A204.1 (cell line): ENCODE measurements around the gene CDKAL1.
"Not testable (repeated sequence)": the region's sequence is repeated elsewhere in the genome, so short reads cannot be mapped to it uniquely, and the experiment has no call there.

Experiments used
- FAIRE-seq: peaks from 2 replicates; lab custom pipeline; 2012; peaks lifted over from hg19 to GRCh38; lab: Jason Lieb, UNC

Gene CDKAL1

DNA sequence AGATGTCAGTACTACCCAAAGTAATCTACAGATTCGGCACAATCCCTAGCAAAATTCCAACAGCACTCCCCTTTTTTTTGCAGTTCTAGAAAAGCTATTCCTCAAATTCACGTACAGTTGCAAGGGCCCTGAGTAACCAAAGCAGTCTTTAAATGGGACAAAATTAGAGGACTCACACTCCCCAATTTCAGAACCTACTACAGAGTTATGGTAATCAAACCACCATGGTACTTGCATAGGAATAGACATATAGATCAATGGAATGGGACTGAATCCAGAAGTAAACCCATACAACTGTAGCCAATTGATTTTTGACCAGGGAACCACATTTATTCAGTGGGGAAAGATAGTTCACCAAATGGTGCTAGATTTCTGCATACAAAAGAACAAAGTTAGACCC, 350.8 kb downstream of the CDKAL1 start:
- no peak for FAIRE-seq

DNA sequence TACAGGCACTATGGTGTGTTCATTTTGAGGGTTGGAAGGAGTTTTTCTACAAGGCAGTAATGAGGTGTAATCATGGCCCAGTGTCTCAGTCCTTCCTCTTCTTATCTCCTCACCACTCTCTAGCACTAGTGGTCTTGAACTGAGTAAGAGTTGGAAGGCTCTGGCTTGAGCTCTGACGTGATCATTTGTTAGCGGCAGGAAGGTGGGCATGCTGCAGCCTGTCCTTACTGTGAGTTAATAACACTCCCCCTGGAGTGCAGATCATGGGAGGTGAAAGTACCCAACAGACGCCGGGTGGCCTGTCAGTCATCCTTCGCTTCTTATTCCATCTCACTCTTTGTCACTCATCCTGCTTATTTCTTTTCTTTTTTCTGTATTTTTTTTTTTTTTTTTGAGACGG, 356.9 kb downstream of the CDKAL1 start:
- no peak for FAIRE-seq

DNA sequence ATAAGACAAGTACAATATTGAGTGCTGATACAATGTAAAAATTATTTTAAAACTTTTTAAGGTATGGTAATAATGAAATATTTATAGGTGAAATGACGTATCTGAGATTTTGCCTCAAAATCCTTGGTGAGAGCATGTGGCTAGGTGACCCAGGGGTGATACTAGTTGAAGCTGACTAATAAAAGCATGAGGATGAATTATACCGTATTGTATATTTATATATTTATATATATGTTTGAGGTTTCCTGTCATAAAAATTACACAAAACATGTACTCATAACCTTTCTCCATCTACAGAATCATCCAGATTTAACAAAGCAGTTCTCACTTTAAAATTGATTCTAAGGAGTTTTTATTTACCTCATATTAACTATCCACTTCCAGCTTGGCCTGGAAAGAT, 358.1 kb downstream of the CDKAL1 start:
- FAIRE-seq = no peak

DNA sequence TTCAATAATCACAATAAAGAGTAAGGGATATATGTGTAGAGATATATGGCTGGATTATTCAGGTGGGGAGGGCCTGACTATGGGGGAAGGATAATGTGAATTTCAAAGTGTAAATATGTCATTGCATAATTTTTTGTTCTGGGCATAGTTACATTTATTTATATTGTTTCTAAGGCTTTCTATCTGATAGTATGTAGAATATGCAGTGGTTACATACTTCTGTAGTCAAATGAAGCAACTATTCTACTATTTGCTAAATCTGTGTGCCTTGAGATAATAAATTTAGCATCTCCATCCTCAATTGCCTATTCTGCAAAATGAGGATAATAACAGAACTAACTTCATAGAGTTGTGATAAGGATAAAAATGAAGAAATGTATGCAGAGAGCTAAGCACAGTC, 359.2 kb downstream of the CDKAL1 start:
- FAIRE-seq = no peak

GRCh38 chr6:20900389-20901160, 366.3 kb downstream of the CDKAL1 start:
- no peak for FAIRE-seq

- no peak for FAIRE-seq
These were observed 371.1 kb downstream of the CDKAL1 start for GRCh38 chr6:20905377-20905776.

- no peak for FAIRE-seq
These were observed 372.7 kb downstream of the CDKAL1 start for GRCh38 chr6:20906945-20907344.

DNA sequence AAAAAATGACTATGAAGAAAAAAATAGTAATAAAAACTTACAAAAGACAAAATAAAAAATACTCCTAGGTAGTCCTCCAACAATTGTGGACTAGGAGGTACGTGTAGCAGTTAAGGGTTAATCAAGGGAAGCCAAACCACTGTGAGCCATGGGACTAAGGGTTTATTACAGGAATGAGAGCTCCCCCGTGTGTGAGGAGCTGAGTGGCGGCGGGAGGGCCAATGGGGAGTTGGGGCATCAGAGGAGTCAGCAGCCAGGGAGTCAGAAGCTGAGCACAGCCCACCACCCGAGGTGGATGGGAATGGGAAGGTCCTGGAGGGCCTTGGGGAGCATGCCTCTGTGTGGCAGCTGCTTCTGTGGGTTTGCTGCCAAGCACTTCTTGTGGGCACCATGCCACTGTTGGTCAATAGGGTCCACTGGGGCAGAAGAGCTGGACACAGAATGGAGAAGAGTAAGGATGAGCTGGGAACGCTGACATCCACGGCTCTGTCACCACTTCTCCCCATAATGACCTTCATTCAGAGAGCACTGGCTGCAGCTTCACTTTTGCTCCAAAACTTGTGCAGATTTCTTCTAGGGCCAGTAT, 373.3 kb downstream of the CDKAL1 start:
- no peak for FAIRE-seq

GRCh38 chr6:20909621-20910020, 375.4 kb downstream of the CDKAL1 start:
- FAIRE-seq = no peak

DNA sequence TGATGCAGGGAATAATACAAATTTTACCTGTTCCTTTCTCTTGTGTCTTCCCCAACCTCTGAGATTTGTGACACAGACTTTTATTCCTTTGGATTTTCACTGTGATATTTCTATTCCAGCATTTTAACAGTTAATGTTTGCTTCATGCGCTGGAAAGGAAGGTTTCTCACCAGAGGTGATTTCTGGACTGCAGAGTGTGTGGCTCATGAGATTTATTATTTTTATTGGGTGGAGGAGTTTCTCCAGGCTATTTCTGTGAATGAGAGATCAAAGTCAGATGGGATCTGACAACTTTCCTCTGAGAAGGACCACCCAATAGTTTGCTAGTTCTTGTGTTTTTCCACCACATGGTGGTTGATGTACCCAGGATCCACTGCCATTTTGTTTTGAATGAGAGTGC, 377.5 kb downstream of the CDKAL1 start:
- no peak for FAIRE-seq

- FAIRE-seq = no peak
These were observed 380.9 kb downstream of the CDKAL1 start for GRCh38 chr6:20915156-20915555.

- FAIRE-seq = no peak
These were observed 381.4 kb downstream of the CDKAL1 start for GRCh38 chr6:20915626-20916025.

DNA sequence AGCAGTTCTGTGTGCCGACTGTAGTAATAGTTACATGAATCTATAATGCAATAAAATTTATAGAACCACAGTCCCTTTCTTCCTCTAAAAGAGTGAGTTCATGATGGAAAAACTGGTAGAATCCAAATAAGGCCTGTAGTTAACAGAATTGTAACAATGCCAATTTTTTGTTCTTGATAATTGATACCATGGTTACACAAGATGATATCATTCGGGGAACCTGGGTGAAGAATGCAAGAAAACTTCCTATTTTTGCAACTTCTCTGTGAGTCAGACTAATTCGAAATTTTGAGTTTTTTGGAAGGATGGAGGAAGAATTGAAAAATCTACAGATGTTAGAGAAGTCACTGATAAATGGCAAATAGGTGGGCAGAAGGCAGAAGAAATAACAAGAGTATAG, 381.8 kb downstream of the CDKAL1 start:
- no peak for FAIRE-seq

GRCh38 chr6:20918868-20919267, 384.6 kb downstream of the CDKAL1 start:
- FAIRE-seq = no peak

DNA sequence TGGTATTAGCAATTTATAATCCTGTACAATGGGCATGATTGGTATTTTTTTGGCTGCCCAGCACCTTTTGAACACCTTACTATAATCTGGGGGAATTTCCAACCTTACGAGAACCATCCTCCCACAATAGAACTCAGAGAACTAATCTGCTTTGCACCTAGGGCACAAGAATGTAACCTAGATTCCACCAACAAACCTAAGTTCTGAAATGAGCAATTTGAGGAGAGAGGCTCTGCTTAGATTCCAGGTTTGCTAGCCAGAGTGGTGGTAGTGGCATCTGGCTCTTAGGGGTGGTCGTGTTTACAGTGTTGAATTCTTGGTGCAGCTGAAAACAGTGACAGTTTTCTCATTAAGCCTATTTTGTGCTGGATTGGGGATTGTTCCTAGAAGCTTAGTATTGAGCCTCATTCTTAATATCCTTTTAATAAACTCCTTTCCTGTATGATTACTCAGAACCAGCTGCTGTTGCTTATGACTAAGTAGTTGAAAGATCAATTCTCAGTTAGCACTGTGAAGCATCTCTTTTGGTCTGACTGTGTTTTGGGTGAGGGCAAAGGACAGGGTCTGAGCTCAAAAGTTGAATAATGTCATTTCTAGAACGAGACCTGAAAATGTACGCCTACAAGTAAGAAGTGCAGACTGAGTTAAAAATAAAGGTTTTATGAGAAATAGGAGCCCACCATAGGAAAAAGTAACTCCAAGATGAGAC, 385.6 kb downstream of the CDKAL1 start:
- no peak for FAIRE-seq

DNA sequence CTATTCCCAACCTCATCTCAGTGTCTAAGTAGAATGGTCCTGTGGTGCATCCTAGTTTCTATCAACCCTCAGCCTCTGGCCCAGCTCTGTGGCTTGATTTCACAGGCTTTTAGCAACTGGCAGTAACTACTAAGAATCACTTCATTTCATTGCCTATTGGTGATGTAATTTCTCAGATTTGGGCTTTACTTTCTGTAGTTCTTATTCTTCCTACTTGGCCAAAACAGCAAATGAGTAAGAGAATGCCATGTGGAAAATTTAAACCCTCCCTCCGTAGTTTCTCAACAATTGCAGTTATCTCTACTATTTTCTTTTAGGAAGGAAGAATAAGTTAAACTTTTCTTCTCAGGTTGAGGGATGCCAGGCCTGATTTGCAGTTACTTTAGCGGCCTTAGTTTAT, 387.3 kb downstream of the CDKAL1 start:
- FAIRE-seq = no peak

GRCh38 chr6:20922743-20923142, 388.5 kb downstream of the CDKAL1 start:
- FAIRE-seq = no peak

GRCh38 chr6:20924094-20924493, 389.8 kb downstream of the CDKAL1 start:
- not testable (repeated sequence) for FAIRE-seq

GRCh38 chr6:20924911-20925543, 390.8 kb downstream of the CDKAL1 start:
- no peak for FAIRE-seq

DNA sequence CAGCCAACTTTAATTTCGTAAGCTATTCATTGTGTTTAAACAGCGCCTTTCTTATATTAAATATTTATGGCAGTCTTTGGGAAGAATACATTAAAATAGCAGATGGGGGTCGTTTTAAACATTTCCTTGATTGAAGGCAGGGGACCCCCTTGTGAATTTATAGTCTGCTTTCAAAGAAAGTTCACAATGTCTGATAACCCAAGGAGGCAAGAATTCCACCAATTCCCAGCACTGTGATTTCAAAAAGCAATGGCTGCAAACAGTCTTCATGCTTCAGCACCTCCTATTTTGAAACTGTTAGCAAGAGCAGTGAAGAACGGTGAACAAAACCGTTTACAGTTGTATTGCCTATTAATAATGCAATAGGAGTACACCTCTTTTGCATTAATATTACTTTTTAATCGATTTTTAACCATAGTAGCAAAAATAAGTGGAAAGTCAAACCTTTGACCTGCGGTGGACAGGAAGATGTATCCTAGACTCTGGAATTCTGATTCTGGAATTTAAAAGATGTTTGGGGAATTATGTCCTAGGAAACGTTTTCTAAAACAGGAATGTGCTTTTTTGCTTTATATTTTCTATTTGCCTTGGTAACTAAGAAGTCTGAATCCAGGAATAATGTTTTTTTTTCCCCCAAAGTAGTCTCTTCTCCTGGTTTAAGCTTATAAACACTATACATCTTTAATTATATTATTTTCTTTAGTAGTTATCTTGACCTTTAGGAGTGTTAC, 393.0 kb downstream of the CDKAL1 start:
- no peak for FAIRE-seq

DNA sequence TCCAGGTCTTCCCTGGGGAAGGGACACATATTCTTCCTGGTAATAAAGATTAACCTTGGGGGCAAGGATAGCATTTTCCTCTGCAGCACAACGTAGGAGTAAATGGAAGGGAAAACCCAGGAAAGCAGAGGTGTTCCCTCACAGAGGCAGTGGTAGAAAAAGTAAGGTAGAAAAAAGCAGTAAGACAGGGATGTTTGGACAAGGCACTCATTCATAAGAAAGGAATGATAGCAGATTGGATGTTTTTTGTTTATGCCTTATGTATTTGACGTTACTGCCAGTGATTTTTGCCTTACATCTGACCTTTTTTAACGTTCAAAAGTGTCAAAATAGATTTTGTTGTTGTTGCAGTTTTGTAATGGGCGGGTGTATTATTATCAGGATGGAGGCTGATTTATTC, 395.0 kb downstream of the CDKAL1 start:
- no peak for FAIRE-seq

DNA sequence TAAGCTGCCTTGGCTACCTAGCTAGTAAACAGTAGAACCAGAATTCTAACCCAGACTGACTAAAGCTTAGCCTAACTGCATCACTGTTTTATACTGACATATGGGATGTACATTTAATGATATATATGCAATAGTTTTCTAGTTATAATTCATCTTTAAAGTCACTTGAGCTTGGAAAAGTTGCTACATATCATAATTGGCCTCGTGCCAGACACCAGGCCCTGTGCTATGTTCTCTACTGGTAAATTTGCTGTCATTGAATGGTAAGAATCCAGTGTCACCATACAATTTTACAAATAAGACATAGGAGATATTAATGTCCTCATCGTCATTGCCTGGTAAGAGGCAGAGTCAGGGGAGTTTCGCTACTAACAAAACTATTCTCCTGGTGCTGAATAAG, 396.8 kb downstream of the CDKAL1 start:
- FAIRE-seq = no peak
